H1 (cell line): ENCODE results near the gene USP36. TPM values are rescaled to one million over a fixed set of nuclear protein-coding genes. Genes with fewer than 3 reads are reported as not detected.

ENCODE experiments used
- CTCF ChIA-PET: fragments of 300-600 bp; sonication (Branson Sonifier 250); formaldehyde crosslinking; loops from one replicate; lab custom pipeline; 2021; ENCODE audit not compliant: partially characterized antibody; lab: Charles Lee
- POLR2A ChIA-PET: fragments of 300-600 bp; sonication (Branson Sonifier 250); formaldehyde crosslinking; loops from one replicate; lab custom pipeline; 2021; ENCODE audit warnings: inconsistent platforms; ENCODE audit not compliant: partially characterized antibody; lab: Charles Lee
- DNase-seq, 2 experiments: peaks; one replicate each; pipeline versions ENCODE4 v3.0.0 to v3.0.0-alpha.2; 2010 to 2022; ENCODE audit warnings: low spot score in 2 of 2, low read depth in 1 of 2, mixed read lengths in 1 of 2
- FAIRE-seq: peaks from 2 replicates; lab custom pipeline; 2011; peaks lifted over from hg19 to GRCh38; lab: Jason Lieb, UNC
- H2AFZ ChIP-seq: 2 replicates; pipeline ENCODE4 v1.8.1; 2012; ENCODE audit warnings: low read length, inconsistent platforms
- H2AK5ac ChIP-seq: 2 replicates; pipeline ENCODE4 v1.6.1; 2013; ENCODE audit warnings: low read depth, low read length
- H2BK120ac ChIP-seq: replicated peaks from 2 replicates; pipeline ENCODE3; 2013; ENCODE audit warnings: low read depth, low read length, inconsistent platforms
- H2BK12ac ChIP-seq: 2 replicates; pipeline ENCODE4 v1.6.1; 2013; ENCODE audit warnings: low read depth, low read length
- H2BK15ac ChIP-seq: 2 replicates; pipeline ENCODE4 v1.6.1; 2013; ENCODE audit warnings: low read length
- H2BK20ac ChIP-seq: 2 replicates; pipeline ENCODE4 v1.6.1; 2013; ENCODE audit warnings: low read length
- H2BK5ac ChIP-seq: 2 replicates; pipeline ENCODE4 v1.6.1; 2013; ENCODE audit warnings: low read depth, low read length
- H3K14ac ChIP-seq: 2 replicates; pipeline ENCODE4 v1.6.1; 2013; ENCODE audit warnings: inconsistent platforms; ENCODE audit not compliant: insufficient read length
- H3K18ac ChIP-seq: 2 replicates; pipeline ENCODE4 v1.6.1; 2013; ENCODE audit warnings: low read length; ENCODE audit errors: extremely low read depth
- H3K23ac ChIP-seq: 2 replicates; pipeline ENCODE4 v1.6.1; 2013; ENCODE audit warnings: inconsistent platforms; ENCODE audit not compliant: insufficient read length
- H3K23me2 ChIP-seq: 2 replicates; pipeline ENCODE4 v1.6.1; 2013; ENCODE audit warnings: low read depth, low read length
- H3K27ac ChIP-seq: 2 replicates; pipeline ENCODE4 v1.6.1; 2011; ENCODE audit warnings: low read depth, low read length, inconsistent platforms
- H3K27me3 ChIP-seq, 4 experiments: replicated peaks in 1 of 4; 1 replicate in 1 of 4; 2 replicates in 3 of 4; pipeline versions ENCODE4 v1.6.1 to v1.8.1; 2011 to 2013; ENCODE audit warnings: low read length in 3 of 4, mild to moderate bottlenecking in 3 of 4, inconsistent platforms in 2 of 4, mixed read lengths in 2 of 4, moderate library complexity in 1 of 4; ENCODE audit not compliant: control insufficient read depth in 3 of 4, insufficient read depth in 3 of 4; ENCODE audit errors: extremely low read depth in 1 of 4
- H3K36me3 ChIP-seq, 4 experiments: 2 replicates each; pipeline versions ENCODE4 v1.6.1 to v1.8.1; 2011 to 2013; ENCODE audit warnings: mild to moderate bottlenecking in 4 of 4, low read length in 3 of 4, moderate library complexity in 2 of 4, control low read depth in 1 of 4, inconsistent platforms in 1 of 4; ENCODE audit not compliant: insufficient read depth in 4 of 4, control insufficient read depth in 2 of 4
- H3K4ac ChIP-seq: replicated peaks from 2 replicates; pipeline ENCODE3; 2013; ENCODE audit warnings: low read length, low read depth, mixed read lengths, inconsistent platforms; ENCODE audit not compliant: insufficient read length
- H3K4me1 ChIP-seq, 4 experiments: replicated peaks in 1 of 4; 1 replicate in 1 of 4; 2 replicates in 3 of 4; pipeline versions ENCODE4 v1.6.1 to v1.8.1; 2011 to 2013; ENCODE audit warnings: low read length in 3 of 4, inconsistent platforms in 2 of 4, mixed read lengths in 1 of 4; ENCODE audit not compliant: insufficient read depth in 4 of 4, control insufficient read depth in 3 of 4
- H3K4me2 ChIP-seq, 2 experiments: 2 replicates each; pipeline versions ENCODE4 v1.6.1 to v1.8.1; 2011 to 2013; ENCODE audit warnings: low read depth in 2 of 2, low read length in 2 of 2, control low read depth in 1 of 2, inconsistent platforms in 1 of 2, mild to moderate bottlenecking in 1 of 2; ENCODE audit not compliant: insufficient read depth in 1 of 2
- H3K4me3 ChIP-seq, 4 experiments: fragments of 200-600, 300-600 bp in 1 of 4; sonication (generic), shearing (Covaris generic), sonication (Bioruptor Twin) in 1 of 4; 2 replicates each; pipeline versions ENCODE4 v1.5.1 to v1.8.1; 2011 to 2016; ENCODE audit warnings: low read length in 4 of 4, low read depth in 3 of 4, control low read depth in 2 of 4, inconsistent platforms in 2 of 4, mild to moderate bottlenecking in 2 of 4, mixed read lengths in 1 of 4, moderate library complexity in 1 of 4; ENCODE audit not compliant: insufficient read depth in 2 of 4; ENCODE audit errors: extremely low read depth in 1 of 4
- H3K56ac ChIP-seq: replicated peaks from 2 replicates; pipeline ENCODE3; 2013; ENCODE audit warnings: low read depth, mild to moderate bottlenecking, mixed read lengths, low read length, inconsistent platforms; ENCODE audit not compliant: insufficient read length
- H3K79me1 ChIP-seq: 2 replicates; pipeline ENCODE4 v1.6.1; 2013; ENCODE audit warnings: low read depth, low read length, control low read depth
- H3K79me2 ChIP-seq, 2 experiments: 2 replicates each; pipeline versions ENCODE4 v1.6.1 to v1.8.1; 2012 to 2013; ENCODE audit warnings: low read length in 2 of 2, mild to moderate bottlenecking in 2 of 2, inconsistent platforms in 1 of 2; ENCODE audit not compliant: insufficient read depth in 2 of 2, control insufficient read depth in 1 of 2
- H3K9ac ChIP-seq, 4 experiments: replicated peaks in 1 of 4; 1 replicate in 1 of 4; 2 replicates in 3 of 4; pipeline versions ENCODE4 v1.6.1 to v1.8.1; 2011 to 2013; ENCODE audit warnings: low read depth in 3 of 4, low read length in 3 of 4, control low read depth in 2 of 4, mild to moderate bottlenecking in 2 of 4, moderate library complexity in 2 of 4, inconsistent platforms in 1 of 4; ENCODE audit errors: extremely low read depth in 1 of 4
- H3K9me3 ChIP-seq, 2 experiments: 2 replicates each; pipeline versions ENCODE4 v1.6.1 to v1.8.1; 2012 to 2013; ENCODE audit warnings: mild to moderate bottlenecking in 2 of 2, moderate library complexity in 2 of 2, control low read depth in 1 of 2, inconsistent platforms in 1 of 2, low read depth in 1 of 2, low read length in 1 of 2, mixed read lengths in 1 of 2; ENCODE audit not compliant: insufficient read depth in 2 of 2
- H4K20me1 ChIP-seq, 2 experiments: replicated peaks in 1 of 2; 2 replicates each; pipeline versions ENCODE3 to v1.8.1; 2011 to 2013; ENCODE audit warnings: inconsistent platforms in 2 of 2, low read length in 2 of 2, mild to moderate bottlenecking in 1 of 2; ENCODE audit not compliant: insufficient read depth in 2 of 2, control insufficient read depth in 1 of 2
- H4K5ac ChIP-seq: 2 replicates; pipeline ENCODE4 v1.6.1; 2013; ENCODE audit warnings: low read length, low read depth, mixed read lengths, inconsistent platforms; ENCODE audit not compliant: insufficient read length
- H4K8ac ChIP-seq: 2 replicates; pipeline ENCODE4 v1.8.0; 2013; ENCODE audit warnings: mild to moderate bottlenecking, moderate library complexity, low read length, inconsistent platforms; ENCODE audit not compliant: insufficient read depth; ENCODE audit errors: extremely low read depth
- H4K91ac ChIP-seq: replicated peaks from 2 replicates; pipeline ENCODE3; 2013; ENCODE audit warnings: low read length, mixed read lengths, inconsistent platforms; ENCODE audit not compliant: insufficient read length
- ASH2L ChIP-seq: fragments of 200-600, 300-600 bp; sonication (generic); IDR thresholded peaks from one replicate; pipeline ENCODE4 v1.7.1; 2017; ENCODE audit warnings: low read length
- CBX5 ChIP-seq: fragments of 300-800, 300-1000 bp; sonication (generic); IDR thresholded peaks from 2 replicates; pipeline ENCODE4 v1.7.1; 2016; ENCODE audit warnings: antibody characterized with exemption, low read length, low read depth
- CEBPB ChIP-seq: IDR thresholded peaks from 2 replicates; pipeline ENCODE4 v1.6.1; 2012; ENCODE audit warnings: low read depth, low read length
- CREB1 ChIP-seq: IDR thresholded peaks from 2 replicates; pipeline ENCODE4 v1.6.1; 2012; ENCODE audit warnings: inconsistent platforms
- FOSL1 ChIP-seq: IDR thresholded peaks from 2 replicates; pipeline ENCODE4 v1.6.1; 2011; ENCODE audit warnings: mild to moderate bottlenecking, low read depth, low read length, moderate library complexity; ENCODE audit not compliant: insufficient read depth
- GTF2F1 ChIP-seq: IDR thresholded peaks from 2 replicates; pipeline ENCODE4 v1.6.1; 2012; ENCODE audit warnings: low read depth, low read length, improper control_type of control experiment, borderline replicate concordance
- HDAC2 ChIP-seq, 2 experiments: fragments of 300-600 bp in 1 of 2; sonication (generic) in 1 of 2; IDR thresholded peaks; 2 replicates each; pipeline ENCODE4 v1.6.1; 2011 to 2012; ENCODE audit warnings: low read depth in 2 of 2, low read length in 2 of 2, mild to moderate bottlenecking in 2 of 2, moderate library complexity in 2 of 2, borderline replicate concordance in 1 of 2, inconsistent platforms in 1 of 2
- KDM4A ChIP-seq: IDR thresholded peaks from one replicate; pipeline ENCODE4 v1.7.1; 2012; ENCODE audit warnings: low read depth, mild to moderate bottlenecking, moderate library complexity, low read length, inconsistent platforms; ENCODE audit not compliant: severe bottlenecking
- POLR2AphosphoS5 ChIP-seq: IDR thresholded peaks from 2 replicates; pipeline ENCODE4 v1.6.1; 2011; ENCODE audit warnings: low read depth, low read length
- SP4 ChIP-seq: IDR thresholded peaks from 2 replicates; pipeline ENCODE4 v1.6.1; 2012; ENCODE audit warnings: low read length, inconsistent platforms
- SUZ12 ChIP-seq: fragments of 200-600 bp; sonication (generic); IDR thresholded peaks from 2 replicates; pipeline ENCODE4 v1.6.1; 2012; ENCODE audit warnings: mild to moderate bottlenecking, inconsistent platforms, low read length, moderate library complexity, mixed read lengths
- TEAD4 ChIP-seq: IDR thresholded peaks from 2 replicates; pipeline ENCODE4 v1.6.1; 2012; ENCODE audit warnings: low read depth, low read length, inconsistent platforms, mixed read lengths
- WGBS, 2 experiments: shearing (Covaris generic) in 1 of 2; methylation state at CpG; one replicate each; pipeline versions ENCODE4 v1.1.6 to v1.1.7; 2013 to 2015; ENCODE audit warnings: low lambda C conversion rate in 2 of 2, mixed read lengths in 2 of 2, inconsistent platforms in 1 of 2, low coverage in 1 of 2, missing lambda C conversion rate in 1 of 2; ENCODE audit not compliant: insufficient replicate concordance in 2 of 2, insufficient coverage in 1 of 2, insufficient read length in 1 of 2; ENCODE audit errors: extremely low coverage in 1 of 2, missing lambda C conversion rate in 1 of 2; 5-methylcytosine and 5-hydroxymethylcytosine counted together
- polyA plus RNA-seq, 7 experiments: library from polyadenylated mRNA; depleted of rRNA in 3 of 7; stranded (reverse) in 5 of 7; unstranded in 2 of 7; fragments of >200 nt in 5 of 7; fragments of 200-250 nt in 2 of 7; gene quantifications; 1 replicate in 5 of 7; 2 replicates in 1 of 7; 4 replicates in 1 of 7; pipeline versions ENCODE4 v1.2.1 to v1.2.3, GENCODE V29; 2011 to 2013; ENCODE audit warnings: missing spikeins in 2 of 7, mixed read lengths in 2 of 7
- total RNA-seq: library from RNA; stranded (reverse); fragmentation: NEBNext Ultra II Directional; extraction: Animal tissue kit (Norgen Biotek cat#: 25700); gene quantifications from 2 replicates; pipeline ENCODE4 v1.2.1, GENCODE V29; 2021
- TF ChIP-seq, protein P1 (sequence below): IDR thresholded peaks from 2 replicates; pipeline ENCODE4 v1.6.1; 2012; ENCODE audit warnings: inconsistent platforms

The USP36 gene
- total and polyA plus RNA-seq, 2 of the 8 experiments (the other 6 are each of a cell fraction or from before 2014, with no cell fraction given), result 40.7 to 67.7 TPM

GRCh38 chr17:78791840-78792709, 48.5 kb downstream of the USP36 start:
- Histone ChIP-seq H2AFZ (no peak overlapping the region), H2BK120ac (no peak overlapping the region), H4K91ac (no peak overlapping the region), H2BK5ac (peak overlapping the region; percentile 80), H3K4me2 (no peak overlapping the region), H3K56ac (no peak overlapping the region), H3K9me3 (no peaks in the 10 kb centered on the region), H3K9ac (no peak overlapping the region), H3K4ac (no peak overlapping the region), H3K79me2 (no peaks in the 10 kb centered on the region), H3K14ac (no peak overlapping the region), H2BK20ac (no peak overlapping the region), H4K5ac (no peak overlapping the region), H3K4me1 (no peaks in the 10 kb centered on the region), H2BK12ac (no peak overlapping the region), H4K8ac (no peak overlapping the region), H3K79me1 (no peaks in the 10 kb centered on the region), H2AK5ac (no peak overlapping the region), H3K27me3 (no peaks in the 10 kb centered on the region; a peak in 1 of 7 replicates), H3K4me3 (no peak overlapping the region), H2BK15ac (no peak overlapping the region), H3K23ac (no peak overlapping the region), H3K36me3 (peaks cover 6 to 34% (median 13%) of the 10 kb centered on the region in 4 experiments; a peak in 6 of 8 replicates), H3K18ac (no peak overlapping the region), H3K27ac (no peak overlapping the region), H4K20me1 (no peaks in the 10 kb centered on the region), H3K23me2 (peaks cover 2% of the 10 kb centered on the region; the same call in 1 of the 2 replicates)
- ChIA-PET CTCF (interaction anchor here (0.6 to 1.0 kb wide), 2 partner anchors 10 to 125 kb away, joined by 3 read pairs; no protein-coding TSS in a partner anchor), POLR2A (no interaction called here)
- DNase-seq, result no peak
- FAIRE-seq, result no peak
- WGBS, 2 experiments, result 93% methylated on average over 11 of the region's 11 CpGs; no CpG with 5 or more reads in 1 of the 2 experiments
- TF ChIP-seq HDAC2 (IDR thresholded peaks at IDR 0.05; ENCODE audit: borderline replicate concordance in 1 of 2, low read depth in 2 of 2, low read length in 2 of 2) (no peak), CBX5 (no peak), POLR2AphosphoS5 (no peak), CEBPB (no peak), SP4 (no peak), ASH2L (no peak), FOSL1 (no peak), GTF2F1 (no peak), CREB1 (no peak), KDM4A (no peak), SUZ12 (no peak), TEAD4 (no peak)
- TF ChIP-seq, protein P1, sequence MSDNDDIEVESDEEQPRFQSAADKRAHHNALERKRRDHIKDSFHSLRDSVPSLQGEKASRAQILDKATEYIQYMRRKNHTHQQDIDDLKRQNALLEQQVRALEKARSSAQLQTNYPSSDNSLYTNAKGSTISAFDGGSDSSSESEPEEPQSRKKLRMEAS, result no peak
